ENCODE data around the gene MCHR1.
"Not testable (repeated sequence)": the region's sequence is repeated elsewhere in the genome, so short reads cannot be mapped to it uniquely, and the experiment has no call there.

MCHR1 gene

GRCh38 chr22:40694411-40694810, 15.1 kb downstream of the MCHR1 start:
- no peak for DNase-seq

- DNase-seq = no peak
Measured at GRCh38 chr22:40701274-40701673, 22.0 kb downstream of the MCHR1 start.

- DNase-seq = no peak
Measured at GRCh38 chr22:40703174-40703573, 23.9 kb downstream of the MCHR1 start.

GRCh38 chr22:40703736-40704135, 24.5 kb downstream of the MCHR1 start:
- no peak for DNase-seq

GRCh38 chr22:40705918-40706682, 26.8 kb downstream of the MCHR1 start:
- DNase-seq = no peak

- no peak for DNase-seq
Measured at GRCh38 chr22:40707154-40707553, 27.9 kb downstream of the MCHR1 start.

GRCh38 chr22:40708177-40708576, 28.9 kb downstream of the MCHR1 start:
- DNase-seq = no peak

GRCh38 chr22:40709752-40710413, 30.6 kb downstream of the MCHR1 start:
- DNase-seq = peak; percentile 14

- DNase-seq = no peak
Measured at GRCh38 chr22:40712311-40712710, 33.0 kb downstream of the MCHR1 start.

GRCh38 chr22:40714499-40715337, 35.4 kb downstream of the MCHR1 start:
- peak; percentile 49 for DNase-seq

GRCh38 chr22:40716116-40716515, 36.8 kb downstream of the MCHR1 start:
- no peak for DNase-seq

GRCh38 chr22:40717657-40718056, 38.4 kb downstream of the MCHR1 start:
- DNase-seq = not testable (repeated sequence)

- DNase-seq = no peak
Measured at GRCh38 chr22:40718250-40719204, 39.2 kb downstream of the MCHR1 start.

- DNase-seq = no peak
Measured at GRCh38 chr22:40719599-40719998, 40.3 kb downstream of the MCHR1 start.

GRCh38 chr22:40720156-40720537, 40.9 kb downstream of the MCHR1 start:
- not testable (repeated sequence) for DNase-seq

- peak; percentile 62 for DNase-seq
Measured at GRCh38 chr22:40720538-40721256, 41.4 kb downstream of the MCHR1 start.

GRCh38 chr22:40721266-40721665, 42.0 kb downstream of the MCHR1 start:
- peak; percentile 41 for DNase-seq

- no peak for DNase-seq
Measured at GRCh38 chr22:40723396-40723933, 44.2 kb downstream of the MCHR1 start.

GRCh38 chr22:40726514-40726913, 47.2 kb downstream of the MCHR1 start:
- no peak for DNase-seq

- no peak for DNase-seq
Measured at GRCh38 chr22:40727070-40727963, 48.0 kb downstream of the MCHR1 start.

All from fibroblast of skin of right quadriceps (primary cell).